H1 (cell line): Measurements from ENCODE around the gene CRYAB. TPM values are rescaled to one million over a fixed set of nuclear protein-coding genes. Genes with fewer than 3 reads are reported as not detected.

ENCODE experiments used
- CTCF ChIA-PET: fragments of 300-600 bp; sonication (Branson Sonifier 250); formaldehyde crosslinking; loops from one replicate; lab custom pipeline; 2021; ENCODE audit not compliant: partially characterized antibody; lab: Charles Lee
- POLR2A ChIA-PET: fragments of 300-600 bp; sonication (Branson Sonifier 250); formaldehyde crosslinking; loops from one replicate; lab custom pipeline; 2021; ENCODE audit warnings: inconsistent platforms; ENCODE audit not compliant: partially characterized antibody; lab: Charles Lee
- DNase-seq, 2 experiments: peaks; one replicate each; pipeline versions ENCODE4 v3.0.0 to v3.0.0-alpha.2; 2010 to 2022; ENCODE audit warnings: low spot score in 2 of 2, low read depth in 1 of 2, mixed read lengths in 1 of 2
- FAIRE-seq: peaks from 2 replicates; lab custom pipeline; 2011; peaks lifted over from hg19 to GRCh38; lab: Jason Lieb, UNC
- H2AFZ ChIP-seq: 2 replicates; pipeline ENCODE4 v1.8.1; 2012; ENCODE audit warnings: low read length, inconsistent platforms
- H2AK5ac ChIP-seq: 2 replicates; pipeline ENCODE4 v1.6.1; 2013; ENCODE audit warnings: low read depth, low read length
- H2BK120ac ChIP-seq: replicated peaks from 2 replicates; pipeline ENCODE3; 2013; ENCODE audit warnings: low read depth, low read length, inconsistent platforms
- H2BK12ac ChIP-seq: 2 replicates; pipeline ENCODE4 v1.6.1; 2013; ENCODE audit warnings: low read depth, low read length
- H2BK15ac ChIP-seq: 2 replicates; pipeline ENCODE4 v1.6.1; 2013; ENCODE audit warnings: low read length
- H2BK20ac ChIP-seq: 2 replicates; pipeline ENCODE4 v1.6.1; 2013; ENCODE audit warnings: low read length
- H2BK5ac ChIP-seq: 2 replicates; pipeline ENCODE4 v1.6.1; 2013; ENCODE audit warnings: low read depth, low read length
- H3K14ac ChIP-seq: 2 replicates; pipeline ENCODE4 v1.6.1; 2013; ENCODE audit warnings: inconsistent platforms; ENCODE audit not compliant: insufficient read length
- H3K18ac ChIP-seq: 2 replicates; pipeline ENCODE4 v1.6.1; 2013; ENCODE audit warnings: low read length; ENCODE audit errors: extremely low read depth
- H3K23ac ChIP-seq: 2 replicates; pipeline ENCODE4 v1.6.1; 2013; ENCODE audit warnings: inconsistent platforms; ENCODE audit not compliant: insufficient read length
- H3K23me2 ChIP-seq: 2 replicates; pipeline ENCODE4 v1.6.1; 2013; ENCODE audit warnings: low read depth, low read length
- H3K27ac ChIP-seq: 2 replicates; pipeline ENCODE4 v1.6.1; 2011; ENCODE audit warnings: low read depth, low read length, inconsistent platforms
- H3K27me3 ChIP-seq, 4 experiments: replicated peaks in 1 of 4; 1 replicate in 1 of 4; 2 replicates in 3 of 4; pipeline versions ENCODE4 v1.6.1 to v1.8.1; 2011 to 2013; ENCODE audit warnings: low read length in 3 of 4, mild to moderate bottlenecking in 3 of 4, inconsistent platforms in 2 of 4, mixed read lengths in 2 of 4, moderate library complexity in 1 of 4; ENCODE audit not compliant: control insufficient read depth in 3 of 4, insufficient read depth in 3 of 4; ENCODE audit errors: extremely low read depth in 1 of 4
- H3K36me3 ChIP-seq, 4 experiments: 2 replicates each; pipeline versions ENCODE4 v1.6.1 to v1.8.1; 2011 to 2013; ENCODE audit warnings: mild to moderate bottlenecking in 4 of 4, low read length in 3 of 4, moderate library complexity in 2 of 4, control low read depth in 1 of 4, inconsistent platforms in 1 of 4; ENCODE audit not compliant: insufficient read depth in 4 of 4, control insufficient read depth in 2 of 4
- H3K4ac ChIP-seq: replicated peaks from 2 replicates; pipeline ENCODE3; 2013; ENCODE audit warnings: low read length, low read depth, mixed read lengths, inconsistent platforms; ENCODE audit not compliant: insufficient read length
- H3K4me1 ChIP-seq, 4 experiments: replicated peaks in 1 of 4; 1 replicate in 1 of 4; 2 replicates in 3 of 4; pipeline versions ENCODE4 v1.6.1 to v1.8.1; 2011 to 2013; ENCODE audit warnings: low read length in 3 of 4, inconsistent platforms in 2 of 4, mixed read lengths in 1 of 4; ENCODE audit not compliant: insufficient read depth in 4 of 4, control insufficient read depth in 3 of 4
- H3K4me2 ChIP-seq, 2 experiments: 2 replicates each; pipeline versions ENCODE4 v1.6.1 to v1.8.1; 2011 to 2013; ENCODE audit warnings: low read depth in 2 of 2, low read length in 2 of 2, control low read depth in 1 of 2, inconsistent platforms in 1 of 2, mild to moderate bottlenecking in 1 of 2; ENCODE audit not compliant: insufficient read depth in 1 of 2
- H3K4me3 ChIP-seq, 4 experiments: fragments of 200-600, 300-600 bp in 1 of 4; sonication (generic), shearing (Covaris generic), sonication (Bioruptor Twin) in 1 of 4; 2 replicates each; pipeline versions ENCODE4 v1.5.1 to v1.8.1; 2011 to 2016; ENCODE audit warnings: low read length in 4 of 4, low read depth in 3 of 4, control low read depth in 2 of 4, inconsistent platforms in 2 of 4, mild to moderate bottlenecking in 2 of 4, mixed read lengths in 1 of 4, moderate library complexity in 1 of 4; ENCODE audit not compliant: insufficient read depth in 2 of 4; ENCODE audit errors: extremely low read depth in 1 of 4
- H3K56ac ChIP-seq: replicated peaks from 2 replicates; pipeline ENCODE3; 2013; ENCODE audit warnings: low read depth, mild to moderate bottlenecking, mixed read lengths, low read length, inconsistent platforms; ENCODE audit not compliant: insufficient read length
- H3K79me1 ChIP-seq: 2 replicates; pipeline ENCODE4 v1.6.1; 2013; ENCODE audit warnings: low read depth, low read length, control low read depth
- H3K79me2 ChIP-seq, 2 experiments: 2 replicates each; pipeline versions ENCODE4 v1.6.1 to v1.8.1; 2012 to 2013; ENCODE audit warnings: low read length in 2 of 2, mild to moderate bottlenecking in 2 of 2, inconsistent platforms in 1 of 2; ENCODE audit not compliant: insufficient read depth in 2 of 2, control insufficient read depth in 1 of 2
- H3K9ac ChIP-seq, 4 experiments: replicated peaks in 1 of 4; 1 replicate in 1 of 4; 2 replicates in 3 of 4; pipeline versions ENCODE4 v1.6.1 to v1.8.1; 2011 to 2013; ENCODE audit warnings: low read depth in 3 of 4, low read length in 3 of 4, control low read depth in 2 of 4, mild to moderate bottlenecking in 2 of 4, moderate library complexity in 2 of 4, inconsistent platforms in 1 of 4; ENCODE audit errors: extremely low read depth in 1 of 4
- H3K9me3 ChIP-seq, 2 experiments: 2 replicates each; pipeline versions ENCODE4 v1.6.1 to v1.8.1; 2012 to 2013; ENCODE audit warnings: mild to moderate bottlenecking in 2 of 2, moderate library complexity in 2 of 2, control low read depth in 1 of 2, inconsistent platforms in 1 of 2, low read depth in 1 of 2, low read length in 1 of 2, mixed read lengths in 1 of 2; ENCODE audit not compliant: insufficient read depth in 2 of 2
- H4K20me1 ChIP-seq, 2 experiments: replicated peaks in 1 of 2; 2 replicates each; pipeline versions ENCODE3 to v1.8.1; 2011 to 2013; ENCODE audit warnings: inconsistent platforms in 2 of 2, low read length in 2 of 2, mild to moderate bottlenecking in 1 of 2; ENCODE audit not compliant: insufficient read depth in 2 of 2, control insufficient read depth in 1 of 2
- H4K5ac ChIP-seq: 2 replicates; pipeline ENCODE4 v1.6.1; 2013; ENCODE audit warnings: low read length, low read depth, mixed read lengths, inconsistent platforms; ENCODE audit not compliant: insufficient read length
- H4K8ac ChIP-seq: 2 replicates; pipeline ENCODE4 v1.8.0; 2013; ENCODE audit warnings: mild to moderate bottlenecking, moderate library complexity, low read length, inconsistent platforms; ENCODE audit not compliant: insufficient read depth; ENCODE audit errors: extremely low read depth
- H4K91ac ChIP-seq: replicated peaks from 2 replicates; pipeline ENCODE3; 2013; ENCODE audit warnings: low read length, mixed read lengths, inconsistent platforms; ENCODE audit not compliant: insufficient read length
- KDM1A ChIP-seq: fragments of 200-600, 300-600 bp; sonication (generic); IDR thresholded peaks from 2 replicates; pipeline ENCODE4 v1.7.1; 2016; ENCODE audit warnings: mild to moderate bottlenecking, low read length, borderline replicate concordance
- RFX5 ChIP-seq: IDR thresholded peaks from 2 replicates; pipeline ENCODE4 v1.6.1; 2011; ENCODE audit warnings: low read depth, low read length, improper control_type of control experiment, borderline replicate concordance
- SIRT6 ChIP-seq: IDR thresholded peaks from one replicate; pipeline ENCODE4 v1.7.1; 2012; ENCODE audit warnings: low read length, inconsistent platforms
- TEAD4 ChIP-seq: IDR thresholded peaks from 2 replicates; pipeline ENCODE4 v1.6.1; 2012; ENCODE audit warnings: low read depth, low read length, inconsistent platforms, mixed read lengths
- WGBS, 2 experiments: shearing (Covaris generic) in 1 of 2; methylation state at CpG; one replicate each; pipeline versions ENCODE4 v1.1.6 to v1.1.7; 2013 to 2015; ENCODE audit warnings: low lambda C conversion rate in 2 of 2, mixed read lengths in 2 of 2, inconsistent platforms in 1 of 2, low coverage in 1 of 2, missing lambda C conversion rate in 1 of 2; ENCODE audit not compliant: insufficient replicate concordance in 2 of 2, insufficient coverage in 1 of 2, insufficient read length in 1 of 2; ENCODE audit errors: extremely low coverage in 1 of 2, missing lambda C conversion rate in 1 of 2; 5-methylcytosine and 5-hydroxymethylcytosine counted together
- polyA plus RNA-seq, 7 experiments: library from polyadenylated mRNA; depleted of rRNA in 3 of 7; stranded (reverse) in 5 of 7; unstranded in 2 of 7; fragments of >200 nt in 5 of 7; fragments of 200-250 nt in 2 of 7; gene quantifications; 1 replicate in 5 of 7; 2 replicates in 1 of 7; 4 replicates in 1 of 7; pipeline versions ENCODE4 v1.2.1 to v1.2.3, GENCODE V29; 2011 to 2013; ENCODE audit warnings: missing spikeins in 2 of 7, mixed read lengths in 2 of 7
- total RNA-seq: library from RNA; stranded (reverse); fragmentation: NEBNext Ultra II Directional; extraction: Animal tissue kit (Norgen Biotek cat#: 25700); gene quantifications from 2 replicates; pipeline ENCODE4 v1.2.1, GENCODE V29; 2021

Gene CRYAB
- total and polyA plus RNA-seq, 2 of the 8 experiments (the other 6 are each of a cell fraction or from before 2014, with no cell fraction given), result 1.9 to 2.0 TPM

GRCh38 chr11:111921541-111922230 lies 10.1 kb upstream of the CRYAB start:
- Histone ChIP-seq H2BK12ac (no peak overlapping the region), H3K56ac (no peak overlapping the region)
- TF ChIP-seq TEAD4 (no peak), SIRT6 (no peak), KDM1A (no peak), RFX5 (no peak)
- TF ChIP-seq, all 59 proteins: peak for 0
- Histone ChIP-seq H3K79me1 (no peaks in the 10 kb centered on the region), H3K4me3 (no peak overlapping the region), H2BK15ac (no peak overlapping the region), H3K36me3 (no peaks in the 10 kb centered on the region), H3K23me2 (no peaks in the 10 kb centered on the region), H3K4ac (no peak overlapping the region), H4K91ac (no peak overlapping the region), H4K20me1 (no peaks in the 10 kb centered on the region), H3K14ac (no peak overlapping the region), H3K4me1 (peaks cover 0 to 16% (median 6%) of the 10 kb centered on the region in 4 experiments; a peak in 6 of 7 replicates), H4K5ac (no peak overlapping the region), H2BK20ac (no peak overlapping the region), H3K23ac (no peak overlapping the region), H4K8ac (no peak overlapping the region), H2AFZ (no peak overlapping the region), H3K27ac (no peak overlapping the region), H3K18ac (no peak overlapping the region), H2AK5ac (no peak overlapping the region), H3K27me3 (no peaks in the 10 kb centered on the region; a peak in 1 of 7 replicates), H3K4me2 (no peak overlapping the region), H2BK120ac (no peak overlapping the region), H3K9me3 (no peaks in the 10 kb centered on the region), H3K79me2 (no peaks in the 10 kb centered on the region), H2BK5ac (no peak overlapping the region), H3K9ac (no peak overlapping the region)
- DNase-seq, result no peak
- CTCF ChIA-PET, result interaction anchor here (0.6 to 1.1 kb wide), 2 partner anchors 20 to 40 kb away, joined by 3 read pairs; no protein-coding TSS in a partner anchor
- no peak for FAIRE-seq
- whole genome bisulfite sequencing, 2 experiments, result 90% methylated on average over 7 of the region's 7 CpGs; no CpG with 5 or more reads in 1 of the 2 experiments
- POLR2A ChIA-PET, result no interaction called here
